ENCODE results near the gene CBX4. TPM values are rescaled to one million over a fixed set of nuclear protein-coding genes. Genes with fewer than 3 reads are reported as not detected.

Gene CBX4
- total and polyA plus RNA-seq, 10 donors = 12.3 to 48.0 (median 25.4) TPM

DNA sequence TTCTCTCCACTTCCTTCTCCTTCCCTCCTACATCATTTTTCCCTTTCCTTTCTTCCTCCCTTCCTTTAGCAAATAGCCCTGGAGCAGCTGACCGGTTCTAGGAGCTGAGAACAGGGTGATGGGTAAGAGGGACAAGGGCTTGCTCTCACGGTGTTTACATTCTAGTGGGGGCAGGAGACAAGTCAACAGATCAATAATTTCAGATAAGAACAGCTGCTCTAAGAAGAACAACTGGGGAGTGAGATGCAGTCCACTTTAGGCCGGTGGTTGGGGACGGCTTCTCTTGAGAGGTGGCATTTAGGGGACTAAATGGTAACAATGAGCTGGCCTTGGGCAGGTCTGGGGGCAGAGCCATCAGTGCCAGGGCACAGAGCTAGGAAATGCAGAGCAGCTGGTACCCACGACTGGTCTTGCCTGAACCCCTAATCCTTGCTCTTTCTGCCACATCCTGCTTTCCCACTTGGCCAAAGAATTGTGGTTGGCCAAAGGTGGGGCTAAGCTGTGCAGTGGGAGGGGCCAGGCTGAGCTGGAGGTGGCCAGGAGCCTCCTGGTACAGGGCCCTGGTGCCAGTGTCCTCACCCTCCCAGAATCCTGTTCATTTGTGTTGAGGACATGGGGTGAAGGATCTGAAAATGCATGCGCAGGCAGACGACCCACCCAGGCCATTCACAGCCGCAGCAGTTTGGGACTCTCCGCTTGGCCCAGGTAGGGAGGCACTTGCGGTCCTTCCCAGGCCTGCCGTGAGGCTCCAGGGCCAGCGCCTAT lies 17.7 kb downstream of the CBX4 start:
- Histone ChIP-seq H3K36me3 (no peaks in the 10 kb centered on the region), H3K9me3 (no peaks in the 10 kb centered on the region), H3K4me1 (peaks cover 0 to 9% (median 7%) of the 10 kb centered on the region in 6 donors), H3K27ac (no peak overlapping the region), H3K4me3 (no peak overlapping the region), H3K27me3 (replicated peaks in 1 of 7) (peaks cover under 1 to 43% (median 12%) of the 10 kb centered on the region in 7 donors)
- 80 to 94% (median 88%) methylated on average over 12 of the region's 12 CpGs for WGBS, 5 donors
- no peak for DNase-seq
- TF ChIP-seq, protein P1, sequence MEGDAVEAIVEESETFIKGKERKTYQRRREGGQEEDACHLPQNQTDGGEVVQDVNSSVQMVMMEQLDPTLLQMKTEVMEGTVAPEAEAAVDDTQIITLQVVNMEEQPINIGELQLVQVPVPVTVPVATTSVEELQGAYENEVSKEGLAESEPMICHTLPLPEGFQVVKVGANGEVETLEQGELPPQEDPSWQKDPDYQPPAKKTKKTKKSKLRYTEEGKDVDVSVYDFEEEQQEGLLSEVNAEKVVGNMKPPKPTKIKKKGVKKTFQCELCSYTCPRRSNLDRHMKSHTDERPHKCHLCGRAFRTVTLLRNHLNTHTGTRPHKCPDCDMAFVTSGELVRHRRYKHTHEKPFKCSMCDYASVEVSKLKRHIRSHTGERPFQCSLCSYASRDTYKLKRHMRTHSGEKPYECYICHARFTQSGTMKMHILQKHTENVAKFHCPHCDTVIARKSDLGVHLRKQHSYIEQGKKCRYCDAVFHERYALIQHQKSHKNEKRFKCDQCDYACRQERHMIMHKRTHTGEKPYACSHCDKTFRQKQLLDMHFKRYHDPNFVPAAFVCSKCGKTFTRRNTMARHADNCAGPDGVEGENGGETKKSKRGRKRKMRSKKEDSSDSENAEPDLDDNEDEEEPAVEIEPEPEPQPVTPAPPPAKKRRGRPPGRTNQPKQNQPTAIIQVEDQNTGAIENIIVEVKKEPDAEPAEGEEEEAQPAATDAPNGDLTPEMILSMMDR (IDR thresholded peaks at IDR 0.05 in 8 of 11, conservative IDR thresholded peaks at IDR 0.05 in 3 of 11) = no peak
- intact Hi-C loops (cut with DNase I; ENCODE audit: low total_unique reads) = no loop called here

DNA sequence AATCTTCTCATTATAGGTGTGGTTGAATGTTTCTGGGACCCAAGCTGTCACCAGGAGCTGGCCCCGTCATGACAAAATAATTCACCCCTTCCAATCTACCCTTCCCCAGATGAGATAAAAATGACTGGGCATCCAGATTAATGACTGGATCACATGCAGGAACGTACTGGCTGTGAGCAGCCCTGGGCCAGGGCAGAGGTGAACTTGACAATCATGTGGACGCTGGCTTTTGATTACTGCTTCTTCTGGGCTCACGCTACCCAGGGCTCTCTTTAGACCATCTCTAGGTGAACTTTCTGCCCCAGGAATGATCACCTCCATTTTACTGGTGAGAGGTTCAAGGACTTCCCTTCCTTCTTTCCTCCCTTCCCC lies 18.3 kb downstream of the CBX4 start:
- Histone ChIP-seq H3K27me3 (replicated peaks in 1 of 7) (peaks cover 6 to 43% (median 18%) of the 10 kb centered on the region in 7 donors), H3K9me3 (no peaks in the 10 kb centered on the region), H3K4me1 (peaks cover 0 to 4% (median 2%) of the 10 kb centered on the region in 6 donors), H3K4me3 (no peak overlapping the region), H3K27ac (no peak overlapping the region), H3K36me3 (no peaks in the 10 kb centered on the region)
- intact Hi-C loops (cut with DNase I; ENCODE audit: low total_unique reads) = no loop called here
- DNase-seq = no peak
- WGBS, 5 donors = 89 to 94% (median 90%) methylated on average over 4 of the region's 4 CpGs
- TF ChIP-seq POLR2A (IDR thresholded peaks at IDR 0.05) = no peak
- TF ChIP-seq, protein P1 (IDR thresholded peaks at IDR 0.05 in 8 of 11, conservative IDR thresholded peaks at IDR 0.05 in 3 of 11) = no peak
- TF ChIP-seq POLR2AphosphoS5 (IDR thresholded peaks at IDR 0.05) = no peak

DNA sequence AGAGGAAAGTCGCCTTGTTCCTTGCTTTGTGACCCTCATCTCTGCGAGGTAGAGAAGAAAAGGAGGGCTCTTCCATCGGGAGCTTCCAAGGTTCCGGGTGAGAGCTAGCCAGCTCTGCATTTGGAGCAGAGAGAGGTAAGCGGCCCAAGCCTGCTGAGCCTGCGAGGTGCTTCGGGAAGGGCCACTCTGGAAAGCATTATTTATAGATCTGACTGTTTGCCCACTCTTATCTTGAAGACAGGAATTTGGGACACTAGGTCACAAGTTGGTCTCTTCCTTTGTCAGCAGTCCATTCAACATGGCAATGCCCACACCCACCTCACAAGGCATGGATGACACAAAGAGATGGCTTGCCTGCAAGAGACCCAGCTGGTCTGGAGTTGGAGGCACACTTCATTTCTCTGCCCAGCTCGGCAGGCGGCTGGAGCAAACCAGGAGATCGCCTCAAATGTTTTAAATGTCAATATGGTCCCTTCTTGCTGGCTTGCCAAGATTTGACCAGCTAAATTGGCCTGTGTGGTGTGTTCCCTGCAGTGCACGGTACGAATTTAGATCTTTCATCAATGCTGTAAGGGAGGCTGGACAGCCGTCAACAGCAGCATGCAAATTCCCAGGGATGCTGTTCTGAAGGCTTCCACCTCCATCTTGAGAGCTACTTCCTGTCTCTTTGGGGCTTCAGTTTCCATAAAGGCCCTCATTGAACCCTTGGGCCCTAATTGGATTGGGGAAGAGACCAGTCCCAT lies 19.5 kb downstream of the CBX4 start:
- H3K4me1 ChIP-seq = peaks cover 7 to 14% (median 11%) of the 10 kb centered on the region in 6 donors
- no peaks in the 10 kb centered on the region for H3K36me3 ChIP-seq
- H3K9me3 ChIP-seq = no peaks in the 10 kb centered on the region
- WGBS, 5 donors = 85 to 92% (median 91%) methylated on average over 12 to 13 of the region's 13 CpGs
- no peak for DNase-seq
- H3K4me3 ChIP-seq = no peak overlapping the region
- no peak overlapping the region for H3K27ac ChIP-seq
- no peak for TF ChIP-seq POLR2A (IDR thresholded peaks at IDR 0.05)
- TF ChIP-seq, protein P1 (IDR thresholded peaks at IDR 0.05 in 8 of 11, conservative IDR thresholded peaks at IDR 0.05 in 3 of 11) = no peak
- TF ChIP-seq POLR2AphosphoS5 (IDR thresholded peaks at IDR 0.05) = no peak
- H3K27me3 ChIP-seq (replicated peaks in 1 of 7) = peaks cover 10 to 53% (median 30%) of the 10 kb centered on the region in 7 donors
- intact Hi-C loops (cut with DNase I; ENCODE audit: low total_unique reads) = no loop called here

DNA sequence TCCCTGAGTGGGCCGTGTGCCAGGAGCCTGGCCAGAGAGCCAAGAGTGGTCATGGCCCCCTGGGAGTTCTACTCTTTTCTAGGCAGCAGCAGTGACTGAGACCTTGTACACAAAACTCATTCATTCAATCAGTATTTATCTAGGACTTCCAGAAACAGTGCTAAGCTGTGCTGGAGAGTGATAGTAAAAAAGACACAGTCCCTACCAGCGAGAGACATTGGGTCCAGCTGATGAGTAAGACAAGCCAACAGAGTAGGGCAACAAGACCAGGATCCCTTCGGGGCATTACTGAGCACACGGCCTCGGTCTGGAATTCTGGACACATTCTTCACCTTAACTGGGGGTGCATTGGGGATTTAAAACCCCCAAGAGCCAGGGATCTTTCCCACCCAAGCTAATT lies 20.2 kb downstream of the CBX4 start:
- 79 to 96% (median 87%) methylated on average over 5 of the region's 5 CpGs for WGBS, 5 donors
- Histone ChIP-seq H3K27ac (no peak overlapping the region), H3K9me3 (no peaks in the 10 kb centered on the region), H3K36me3 (no peaks in the 10 kb centered on the region), H3K4me1 (peaks cover 11 to 20% (median 17%) of the 10 kb centered on the region in 6 donors), H3K27me3 (replicated peaks in 1 of 7) (peaks cover 10 to 60% (median 36%) of the 10 kb centered on the region in 7 donors), H3K4me3 (no peak overlapping the region)
- intact Hi-C loops (cut with DNase I; ENCODE audit: low total_unique reads) = no loop called here
- TF ChIP-seq POLR2AphosphoS5 (IDR thresholded peaks at IDR 0.05) (no peak), POLR2A (IDR thresholded peaks at IDR 0.05) (no peak)
- TF ChIP-seq, protein P1 (IDR thresholded peaks at IDR 0.05 in 8 of 11, conservative IDR thresholded peaks at IDR 0.05 in 3 of 11) = no peak
- no peak for DNase-seq
